OCI-LY3 (cell line): ENCODE results near the gene ST6GAL1.

Experiments
- H2AFZ ChIP-seq: fragments of 200-600, 300-600 bp; shearing (Covaris generic); 2 replicates; pipeline ENCODE4 v1.6.0; 2014; ENCODE audit warnings: antibody characterized with exemption, low read depth, low read length
- H3K27ac ChIP-seq: fragments of 200-600, 300-600 bp; sonication (generic); 2 replicates; pipeline ENCODE4 v1.5.1; 2014; ENCODE audit warnings: mild to moderate bottlenecking, low read length, moderate library complexity, mixed read lengths
- H3K27me3 ChIP-seq: fragments of 200-600, 300-600 bp; sonication (generic); 2 replicates; pipeline ENCODE4 v1.6.1; 2014; ENCODE audit warnings: low read depth, low read length, mixed read lengths
- H3K36me3 ChIP-seq: fragments of 200-600, 300-600 bp; sonication (generic); replicated peaks from 2 replicates; pipeline ENCODE3; 2014; ENCODE audit warnings: low read depth, low read length, mixed read lengths
- H3K4me1 ChIP-seq: fragments of 300-600, 200-600 bp; sonication (generic); 2 replicates; pipeline ENCODE4 v1.6.1; 2014; ENCODE audit warnings: low read length, mixed read lengths
- H3K4me2 ChIP-seq: fragments of 200-600, 300-600 bp; sonication (generic); 2 replicates; pipeline ENCODE4 v1.6.1; 2014; ENCODE audit warnings: low read length, mixed read lengths
- H3K4me3 ChIP-seq: fragments of 300-600, 200-600 bp; sonication (generic); 2 replicates; pipeline ENCODE4 v1.5.1; 2014; ENCODE audit warnings: antibody characterized with exemption, mild to moderate bottlenecking, low read length, moderate library complexity
- H3K79me2 ChIP-seq: fragments of 300-600, 200-600 bp; shearing (Covaris generic); 2 replicates; pipeline ENCODE4 v1.6.1; 2014; ENCODE audit warnings: mild to moderate bottlenecking, low read length, mixed read lengths
- H3K9ac ChIP-seq: fragments of 300-600, 200-600 bp; shearing (Covaris generic); 2 replicates; pipeline ENCODE4 v1.6.0; 2014; ENCODE audit warnings: mild to moderate bottlenecking, low read length, moderate library complexity
- H3K9me3 ChIP-seq: fragments of 200-600, 300-600 bp; shearing (Covaris generic); 2 replicates; pipeline ENCODE4 v1.6.1; 2014; ENCODE audit warnings: low read length, mixed read lengths; ENCODE audit not compliant: insufficient read depth
- H4K20me1 ChIP-seq: fragments of 200-600, 300-600 bp; sonication (generic); 2 replicates; pipeline ENCODE4 v1.6.1; 2016; ENCODE audit warnings: low read length, mixed read lengths; ENCODE audit not compliant: insufficient read depth
- CTCF ChIP-seq: fragments of 200-600, 300-600 bp; sonication (generic); IDR thresholded peaks from 2 replicates; pipeline ENCODE4 v1.5.1; 2014; ENCODE audit warnings: antibody characterized with exemption, low read length, low read depth
- EZH2phosphoT487 ChIP-seq: fragments of 200-600 bp; shearing (Covaris generic); IDR thresholded peaks from 2 replicates; pipeline ENCODE4 v1.6.1; 2018; ENCODE audit warnings: antibody characterized with exemption, mixed run types, low read depth

ST6GAL1 gene

GRCh38 chr3:187074846-187075245 is 144.5 kb downstream of the ST6GAL1 start:
- peaks cover 78% of the 10 kb centered on the region for H3K36me3 ChIP-seq
- no peak overlapping the region for H3K4me2 ChIP-seq

GRCh38 chr3:187076297-187076696 is 146.0 kb downstream of the ST6GAL1 start:
- Histone ChIP-seq H2AFZ (no peak overlapping the region), H3K4me2 (no peak overlapping the region), H3K36me3 (peaks cover 67% of the 10 kb centered on the region), H4K20me1 (peaks cover 6% of the 10 kb centered on the region; the same call in 1 of the 2 replicates), H3K4me3 (no peak overlapping the region), H3K4me1 (peaks cover 19% of the 10 kb centered on the region), H3K79me2 (peaks cover 12% of the 10 kb centered on the region), H3K9me3 (no peaks in the 10 kb centered on the region), H3K9ac (no peak overlapping the region), H3K27me3 (no peaks in the 10 kb centered on the region), H3K27ac (no peak overlapping the region)
- TF ChIP-seq CTCF (no peak), EZH2phosphoT487 (no peak)

More at GRCh38 chr3:187074846-187075245, 144.5 kb downstream of the ST6GAL1 start:
- H3K4me1 ChIP-seq: peaks cover 27% of the 10 kb centered on the region
- H3K9me3 ChIP-seq: no peaks in the 10 kb centered on the region
- peaks cover 19% of the 10 kb centered on the region for H3K79me2 ChIP-seq
- no peak overlapping the region for H3K27ac ChIP-seq
- H2AFZ ChIP-seq: no peak overlapping the region
- no peaks in the 10 kb centered on the region for H3K27me3 ChIP-seq
- H3K4me3 ChIP-seq: no peak overlapping the region
- peaks cover 6% of the 10 kb centered on the region; the same call in 1 of the 2 replicates for H4K20me1 ChIP-seq
- no peak overlapping the region for H3K9ac ChIP-seq
- TF ChIP-seq CTCF: no peak
- TF ChIP-seq EZH2phosphoT487: no peak

- H3K27ac ChIP-seq: no peak overlapping the region
- peaks cover 63% of the 10 kb centered on the region for H3K36me3 ChIP-seq
- no peak overlapping the region for H3K4me3 ChIP-seq
- no peaks in the 10 kb centered on the region for H3K27me3 ChIP-seq
- no peaks in the 10 kb centered on the region for H3K9me3 ChIP-seq
- H3K4me2 ChIP-seq: no peak overlapping the region
- H2AFZ ChIP-seq: no peak overlapping the region
- no peak overlapping the region for H3K9ac ChIP-seq
- H3K79me2 ChIP-seq: peaks cover 10% of the 10 kb centered on the region
- TF ChIP-seq EZH2phosphoT487 (no peak), CTCF (no peak)
- H4K20me1 ChIP-seq: peaks cover 3% of the 10 kb centered on the region; the same call in 1 of the 2 replicates
- H3K4me1 ChIP-seq: peaks cover 11% of the 10 kb centered on the region
Measured at GRCh38 chr3:187077085-187077484, 146.8 kb downstream of the ST6GAL1 start.

GRCh38 chr3:187077537-187077936 is 147.2 kb downstream of the ST6GAL1 start:
- Histone ChIP-seq H3K4me2 (no peak overlapping the region), H3K27ac (no peak overlapping the region), H3K79me2 (peaks cover 6% of the 10 kb centered on the region; the same call in 1 of the 2 replicates), H4K20me1 (peaks cover under 1% of the 10 kb centered on the region; the same call in 1 of the 2 replicates), H3K36me3 (peaks cover 58% of the 10 kb centered on the region), H3K4me3 (no peak overlapping the region), H3K4me1 (peaks cover 7% of the 10 kb centered on the region), H3K9me3 (no peaks in the 10 kb centered on the region), H2AFZ (no peak overlapping the region), H3K9ac (no peak overlapping the region), H3K27me3 (no peaks in the 10 kb centered on the region)
- no peak for TF ChIP-seq EZH2phosphoT487
- TF ChIP-seq CTCF: no peak
